OCI-LY7 (cell line): ENCODE results near the gene TMCC1. TPM values are rescaled to one million over a fixed set of nuclear protein-coding genes. Genes with fewer than 3 reads are reported as not detected.

ENCODE experiments used
- BruUV-seq: library from RNA; stranded (reverse); fragments of 400-500 nt; replicated peaks from 2 replicates; lab custom pipeline; 2021; lab: Mats Ljungman, UMichigan
- CTCF ChIA-PET: fragments of 300-600 bp; sonication (Branson Sonifier 250); formaldehyde crosslinking; loops from one replicate; lab custom pipeline; 2022; ENCODE audit warnings: antibody characterized with exemption; ENCODE audit not compliant: unreplicated experiment; lab: Charles Lee
- POLR2A ChIA-PET: fragments of 300-600 bp; sonication (Branson Sonifier 250); formaldehyde crosslinking; loops from one replicate; lab custom pipeline; 2022; ENCODE audit warnings: antibody characterized with exemption; lab: Charles Lee
- DNase-seq: peaks from one replicate; pipeline ENCODE4 v3.0.0-alpha.2; 2015; ENCODE audit warnings: low spot score
- H2AFZ ChIP-seq: fragments of 200-600 bp; sonication (generic), shearing (Covaris generic); 2 replicates; pipeline ENCODE4 v1.6.1; 2014; ENCODE audit warnings: mild to moderate bottlenecking, antibody characterized with exemption, low read length, moderate library complexity
- H3K27ac ChIP-seq: fragments of 200-600 bp; sonication (generic); 2 replicates; pipeline ENCODE4 v1.5.1; 2014; ENCODE audit warnings: mixed run types, low read depth, mild to moderate bottlenecking, moderate library complexity, low read length, inconsistent platforms; ENCODE audit not compliant: poor library complexity, severe bottlenecking
- H3K36me3 ChIP-seq: fragments of 200-600 bp; sonication (generic); 2 replicates; pipeline ENCODE4 v1.6.1; 2014; ENCODE audit warnings: mild to moderate bottlenecking, antibody characterized with exemption, low read length, moderate library complexity, mixed read lengths; ENCODE audit not compliant: insufficient read depth
- H3K4me1 ChIP-seq: fragments of 200-600 bp; sonication (generic); 2 replicates; pipeline ENCODE4 v1.5.1; 2014; ENCODE audit warnings: mild to moderate bottlenecking, low read length; ENCODE audit not compliant: insufficient read depth, poor library complexity, severe bottlenecking
- H3K4me2 ChIP-seq: fragments of 200-600 bp; sonication (generic); 2 replicates; pipeline ENCODE4 v1.6.1; 2014; ENCODE audit warnings: mild to moderate bottlenecking, low read length
- H3K4me3 ChIP-seq: fragments of 200-600 bp; sonication (generic); 2 replicates; pipeline ENCODE4 v1.5.1; 2014; ENCODE audit warnings: mild to moderate bottlenecking, low read depth, low read length; ENCODE audit not compliant: poor library complexity, severe bottlenecking
- H3K79me2 ChIP-seq: fragments of 200-600 bp; sonication (generic); 2 replicates; pipeline ENCODE4 v1.6.1; 2016; ENCODE audit warnings: low read depth, mild to moderate bottlenecking, low read length, moderate library complexity, mixed read lengths; ENCODE audit not compliant: insufficient read depth
- H3K9me2 ChIP-seq: fragments of 200-600 bp; sonication (generic); 2 replicates; pipeline ENCODE4 v1.6.1; 2016; ENCODE audit warnings: mild to moderate bottlenecking, low read length, mixed read lengths; ENCODE audit not compliant: insufficient read depth
- H3K9me3 ChIP-seq: fragments of 200-600 bp; sonication (generic); 2 replicates; pipeline ENCODE4 v1.6.1; 2014; ENCODE audit warnings: mild to moderate bottlenecking, mixed run types, low read length, mixed read lengths
- H4K20me1 ChIP-seq: fragments of 200-600 bp; sonication (generic); 2 replicates; pipeline ENCODE4 v1.6.1; 2014; ENCODE audit warnings: mild to moderate bottlenecking, antibody characterized with exemption, low read length, moderate library complexity, mixed read lengths; ENCODE audit not compliant: insufficient read depth
- CTCF ChIP-seq: fragments of 200-600 bp; sonication (generic); conservative IDR thresholded peaks from 2 replicates; pipeline ENCODE4 v1.5.1; 2014; ENCODE audit warnings: mild to moderate bottlenecking, antibody characterized with exemption, low read length, moderate library complexity, mixed read lengths
- EZH2phosphoT487 ChIP-seq: fragments of 200-600 bp; sonication (generic); IDR thresholded peaks from 2 replicates; pipeline ENCODE4 v1.6.1; 2018; ENCODE audit warnings: low read depth, borderline replicate concordance, mild to moderate bottlenecking, mixed run types, antibody characterized with exemption, low read length, moderate library complexity, mixed read lengths
- intact Hi-C: fragments of 100-400 bp; cut with micrococcal nuclease; formaldehyde crosslinking; loops from one replicate; pipeline ENCODE4 v1.10.0; 2022; ENCODE audit not compliant: unreplicated experiment
- total RNA-seq, 2 experiments: library from RNA; depleted of rRNA in 1 of 2; stranded (reverse); fragments of >200 nt in 1 of 2; shearing (Covaris generic) in 1 of 2; gene quantifications; 2 replicates each; pipeline ENCODE4 v1.2.3, GENCODE V29; 2014 to 2022

The TMCC1 gene
- total RNA-seq, 2 experiments from 2014 or later = 31.7 to 38.8 TPM

GRCh38 chr3:129687586-129688125 lies 205.9 kb downstream of the TMCC1 start:
- no peaks in the 10 kb centered on the region for H3K4me1 ChIP-seq
- BruUV-seq = no TSS peak
- intact Hi-C loops = no loop called here
- H3K36me3 ChIP-seq = no peaks in the 10 kb centered on the region; the same call in 1 of the 2 replicates
- no peaks in the 10 kb centered on the region for H3K79me2 ChIP-seq
- CTCF ChIA-PET = interaction anchor here (0.6 kb wide), 1 partner anchor 177 kb away, joined by 4 read pairs; no protein-coding TSS in a partner anchor
- H3K9me3 ChIP-seq = no peaks in the 10 kb centered on the region
- no peak overlapping the region for H3K4me3 ChIP-seq
- no peaks in the 10 kb centered on the region for H3K9me2 ChIP-seq
- H4K20me1 ChIP-seq = peaks cover 4% of the 10 kb centered on the region; the same call in 1 of the 2 replicates
- no peak overlapping the region for H3K27ac ChIP-seq
- no peak for DNase-seq
- H2AFZ ChIP-seq = no peak overlapping the region
- no peak overlapping the region for H3K4me2 ChIP-seq
- no peak for TF ChIP-seq EZH2phosphoT487
- TF ChIP-seq CTCF = no peak
- POLR2A ChIA-PET = interaction anchor here (1.1 kb wide), 1 partner anchor 9 kb away, joined by 7 read pairs; no protein-coding TSS in a partner anchor

GRCh38 chr3:129686941-129687340 lies 206.6 kb downstream of the TMCC1 start:
- Histone ChIP-seq H4K20me1 (peaks cover 4% of the 10 kb centered on the region; the same call in 1 of the 2 replicates), H2AFZ (no peak overlapping the region), H3K4me1 (no peaks in the 10 kb centered on the region), H3K4me2 (no peak overlapping the region), H3K27ac (no peak overlapping the region), H3K9me3 (no peaks in the 10 kb centered on the region), H3K9me2 (no peaks in the 10 kb centered on the region), H3K79me2 (no peaks in the 10 kb centered on the region), H3K4me3 (no peak overlapping the region), H3K36me3 (no peaks in the 10 kb centered on the region; the same call in 1 of the 2 replicates)
- no peak for DNase-seq
- ChIA-PET CTCF (no interaction called here), POLR2A (no interaction called here)
- no peak for TF ChIP-seq EZH2phosphoT487
- no peak for TF ChIP-seq CTCF
- intact Hi-C loops = no loop called here
- no TSS peak for BruUV-seq

- Histone ChIP-seq H3K4me3 (no peak overlapping the region), H3K36me3 (no peaks in the 10 kb centered on the region; the same call in 1 of the 2 replicates), H3K4me2 (no peak overlapping the region), H3K27ac (no peak overlapping the region), H3K9me3 (no peaks in the 10 kb centered on the region), H3K9me2 (no peaks in the 10 kb centered on the region), H4K20me1 (no peaks in the 10 kb centered on the region; the same call in 1 of the 2 replicates), H2AFZ (no peak overlapping the region), H3K4me1 (no peaks in the 10 kb centered on the region), H3K79me2 (no peaks in the 10 kb centered on the region)
- BruUV-seq = no TSS peak
- CTCF ChIA-PET = no interaction called here
- intact Hi-C loops = no loop called here
- no peak for DNase-seq
- POLR2A ChIA-PET = interaction anchor here (2.9 kb wide), 1 partner anchor 11 kb away, joined by 9 read pairs; no protein-coding TSS in a partner anchor
- TF ChIP-seq EZH2phosphoT487 (no peak), CTCF (no peak)
Measured at GRCh38 chr3:129684270-129684669, 209.2 kb downstream of the TMCC1 start.
